Breast epithelium (tissue), 4 donors: Measurements from ENCODE around the gene WBP1L. TPM values are rescaled to one million over a fixed set of nuclear protein-coding genes. Genes with fewer than 3 reads are reported as not detected.

Experiments
- DNase-seq, 2 donors: peaks; one replicate each; pipeline ENCODE4 v3.0.0-alpha.2; 2019; ENCODE audit warnings: low spot score in 2 of 2
- H3K27ac ChIP-seq, 2 donors: fragments of 200-600 bp; sonication (generic) in 1 of 2; one replicate each; pipeline ENCODE4 v1.5.1; 2016 to 2019; ENCODE audit warnings: mild to moderate bottlenecking in 1 of 2
- H3K27me3 ChIP-seq, 2 donors: fragments of 200-600 bp; sonication (generic) in 1 of 2; one replicate each; pipeline versions ENCODE4 v1.5.1 to v1.6.0; 2017 to 2019; ENCODE audit warnings: control low read depth in 1 of 2, mild to moderate bottlenecking in 1 of 2
- H3K36me3 ChIP-seq: fragments of 200-600 bp; one replicate; pipeline ENCODE4 v1.5.1; 2019
- H3K4me1 ChIP-seq, 2 donors: fragments of 200-600 bp; sonication (generic); one replicate each; pipeline ENCODE4 v1.5.1; 2016 to 2019; ENCODE audit warnings: control low read depth in 1 of 2
- H3K4me3 ChIP-seq, 3 donors: fragments of 200-600 bp; sonication (generic); 1 replicate in 2 of 3; 2 replicates in 1 of 3; pipeline ENCODE4 v1.5.1; 2016 to 2019; ENCODE audit warnings: mild to moderate bottlenecking in 3 of 3, moderate library complexity in 2 of 3
- H3K9me3 ChIP-seq, 2 donors: fragments of 200-600 bp; sonication (generic) in 1 of 2; one replicate each; pipeline ENCODE4 v1.5.1; 2016 to 2019; ENCODE audit warnings: control low read depth in 1 of 2
- POLR2A ChIP-seq: fragments of 450-650 bp; IDR thresholded peaks from one replicate; pipeline ENCODE4 v1.6.1; 2016; ENCODE audit warnings: antibody characterized with exemption, mild to moderate bottlenecking, moderate library complexity
- POLR2AphosphoS5 ChIP-seq, 3 donors: sonication (generic); formaldehyde crosslinking; IDR thresholded peaks; one replicate each; pipeline ENCODE4 v1.6.1; 2017; ENCODE audit warnings: antibody characterized with exemption in 3 of 3
- intact Hi-C: fragments of 100-400 bp; cut with DNase I; formaldehyde crosslinking; loops from one replicate; pipeline ENCODE4 v1.15.1; 2023; ENCODE audit warnings: low total_unique reads
- total RNA-seq, 3 donors: library from RNA; depleted of rRNA; stranded (reverse); fragments of >200 nt; gene quantifications; one replicate each; pipeline ENCODE4 v1.1.0, GENCODE V29; 2016
- TF ChIP-seq, protein P1 (sequence below), 3 donors: fragments of 450-650 bp; IDR thresholded peaks; one replicate each; pipeline ENCODE4 v1.5.1; 2016 to 2017; ENCODE audit warnings: antibody characterized with exemption in 3 of 3, mild to moderate bottlenecking in 3 of 3, moderate library complexity in 3 of 3

Gene WBP1L
- total RNA-seq, 3 donors from 2014 or later, result 114 to 174 (median 143) TPM

DNA sequence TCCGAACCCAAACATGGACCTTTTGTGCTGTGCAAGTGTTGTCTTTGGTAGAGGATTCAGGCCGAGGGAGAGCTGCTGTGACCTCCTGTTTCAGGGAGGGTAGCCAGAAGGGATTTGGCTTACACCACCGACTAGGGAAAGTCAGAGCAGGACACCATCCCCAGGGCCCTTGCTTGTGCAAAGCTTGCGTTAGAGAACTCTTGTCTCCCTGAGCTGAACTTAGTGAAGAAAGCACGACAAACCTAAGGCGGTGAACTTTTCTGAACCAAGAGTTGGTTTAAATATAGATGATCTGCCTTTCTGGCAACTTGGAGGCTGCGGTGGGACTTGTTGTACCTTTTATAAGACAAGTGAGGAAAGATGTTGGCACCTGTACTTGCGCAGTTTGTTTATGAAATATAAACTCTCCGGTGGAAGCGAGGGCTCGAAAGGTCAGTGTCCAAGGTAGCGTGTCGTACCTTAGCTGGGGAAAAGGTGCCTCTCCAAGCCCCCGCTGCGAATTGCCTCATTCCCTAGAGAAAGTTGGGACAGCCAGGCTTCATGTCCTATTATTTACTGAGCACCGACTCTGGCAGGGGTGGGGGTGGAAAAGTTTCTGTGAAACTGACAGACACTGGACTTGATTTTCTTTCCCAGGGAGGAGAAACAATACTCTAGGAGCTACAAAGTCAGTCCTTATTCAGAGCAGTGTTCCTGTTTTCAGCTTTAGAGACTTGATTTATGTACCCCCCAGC lies 31.6 kb downstream of the WBP1L start:
- no peaks in the 10 kb centered on the region for H3K36me3 ChIP-seq
- peak in 1 of 2 donors; percentile 51 for DNase-seq
- H3K9me3 ChIP-seq, result no peaks in the 10 kb centered on the region
- H3K27ac ChIP-seq, result peak overlapping the region; percentile 92 to 93
- intact Hi-C loops, result no loop called here
- TF ChIP-seq POLR2AphosphoS5 (IDR thresholded peaks at IDR 0.05) (peak in 2 of 3 donors; percentile 25 to 50), POLR2A (no peak)
- peak overlapping the region; percentile 42 to 65 (median 45) for H3K4me3 ChIP-seq
- peaks cover 18 to 26% of the 10 kb centered on the region in 2 donors for H3K4me1 ChIP-seq
- H3K27me3 ChIP-seq, result no peaks in the 10 kb centered on the region

DNA sequence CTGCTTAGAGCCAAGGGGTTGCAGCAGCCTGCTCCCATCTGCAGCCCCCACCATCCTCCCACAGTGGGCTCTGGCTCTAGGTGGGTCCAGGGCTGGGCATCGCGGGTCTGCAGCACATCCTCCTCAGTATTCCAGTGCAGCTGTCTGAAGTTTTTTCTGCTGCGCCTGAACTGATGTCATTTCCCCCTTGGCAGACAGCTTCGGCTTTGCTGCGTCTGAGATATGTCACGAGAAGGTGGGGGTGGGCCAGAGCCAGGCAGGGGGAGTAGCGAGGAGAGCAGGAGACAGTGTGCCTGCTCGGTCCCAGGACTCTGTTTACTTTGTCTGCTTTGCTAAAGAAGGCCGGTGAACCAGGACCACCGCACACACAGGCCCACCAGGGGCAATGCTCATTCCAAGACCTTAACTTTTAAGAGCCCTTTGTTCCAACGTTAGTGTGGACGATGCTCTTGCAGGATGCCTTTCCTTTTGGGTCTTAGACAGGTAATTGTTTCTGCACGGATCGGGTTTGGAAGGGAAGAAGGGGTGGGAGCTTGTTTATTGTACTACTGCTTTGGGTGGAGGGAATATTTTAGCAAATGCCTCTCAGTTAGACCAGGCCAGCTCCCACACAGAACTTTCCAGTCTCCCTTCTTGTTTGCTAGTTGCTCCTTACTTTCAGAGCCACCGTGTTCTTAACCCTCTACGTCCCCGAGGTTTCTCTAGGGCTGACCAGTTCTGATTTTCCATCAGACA lies 32.4 kb downstream of the WBP1L start:
- H3K36me3 ChIP-seq, result no peaks in the 10 kb centered on the region
- TF ChIP-seq POLR2A, result no peak
- TF ChIP-seq POLR2AphosphoS5 (IDR thresholded peaks at IDR 0.05), result peak; percentile 13 to 80 (median 50)
- TF ChIP-seq, protein P1, sequence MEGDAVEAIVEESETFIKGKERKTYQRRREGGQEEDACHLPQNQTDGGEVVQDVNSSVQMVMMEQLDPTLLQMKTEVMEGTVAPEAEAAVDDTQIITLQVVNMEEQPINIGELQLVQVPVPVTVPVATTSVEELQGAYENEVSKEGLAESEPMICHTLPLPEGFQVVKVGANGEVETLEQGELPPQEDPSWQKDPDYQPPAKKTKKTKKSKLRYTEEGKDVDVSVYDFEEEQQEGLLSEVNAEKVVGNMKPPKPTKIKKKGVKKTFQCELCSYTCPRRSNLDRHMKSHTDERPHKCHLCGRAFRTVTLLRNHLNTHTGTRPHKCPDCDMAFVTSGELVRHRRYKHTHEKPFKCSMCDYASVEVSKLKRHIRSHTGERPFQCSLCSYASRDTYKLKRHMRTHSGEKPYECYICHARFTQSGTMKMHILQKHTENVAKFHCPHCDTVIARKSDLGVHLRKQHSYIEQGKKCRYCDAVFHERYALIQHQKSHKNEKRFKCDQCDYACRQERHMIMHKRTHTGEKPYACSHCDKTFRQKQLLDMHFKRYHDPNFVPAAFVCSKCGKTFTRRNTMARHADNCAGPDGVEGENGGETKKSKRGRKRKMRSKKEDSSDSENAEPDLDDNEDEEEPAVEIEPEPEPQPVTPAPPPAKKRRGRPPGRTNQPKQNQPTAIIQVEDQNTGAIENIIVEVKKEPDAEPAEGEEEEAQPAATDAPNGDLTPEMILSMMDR (IDR thresholded peaks at IDR 0.05), result no peak
- peak overlapping the region; percentile 92 to 93 for H3K27ac ChIP-seq
- H3K27me3 ChIP-seq, result no peaks in the 10 kb centered on the region
- peaks cover 25 to 30% of the 10 kb centered on the region in 2 donors for H3K4me1 ChIP-seq
- intact Hi-C loops, result no loop called here
- H3K9me3 ChIP-seq, result no peaks in the 10 kb centered on the region
- peak overlapping the region; percentile 42 to 65 (median 45) for H3K4me3 ChIP-seq
- peak in 1 of 2 donors; percentile 64 for DNase-seq

DNA sequence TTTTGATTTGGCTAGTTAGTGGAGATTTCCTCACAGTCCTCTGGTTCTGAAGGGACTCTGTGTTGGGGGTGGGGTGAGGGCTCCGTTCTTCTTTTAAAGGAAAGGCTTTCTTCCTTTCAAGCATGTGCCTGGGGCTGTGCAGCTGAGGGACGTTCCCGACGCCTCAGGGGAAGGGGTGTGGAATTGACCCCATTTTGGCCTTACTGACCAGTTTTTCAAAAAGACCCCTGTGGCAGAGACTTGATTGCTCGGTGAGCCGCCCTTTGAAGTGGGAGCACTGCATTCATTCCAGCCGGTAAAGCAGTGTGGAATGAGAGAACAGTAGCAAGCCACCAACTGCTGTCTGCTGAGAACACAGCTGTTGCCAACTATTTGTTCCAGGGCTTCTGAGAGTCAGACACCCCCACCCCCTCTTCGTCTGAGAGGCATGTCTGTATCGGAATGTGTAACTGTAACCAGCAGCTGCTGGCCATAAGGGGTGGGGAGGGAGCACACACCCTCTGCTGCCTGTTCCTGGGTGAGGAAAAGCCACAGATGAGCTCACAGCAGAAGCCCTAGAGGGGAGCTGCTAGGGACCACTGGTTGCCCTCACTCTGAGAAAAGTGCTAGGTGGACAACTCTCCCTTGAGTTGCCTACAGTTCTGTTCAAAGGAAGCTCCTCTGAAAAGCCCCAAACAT lies 33.2 kb downstream of the WBP1L start:
- peak; percentile 75 to 85 for DNase-seq
- H3K27ac ChIP-seq, result peak overlapping the region; percentile 92 to 93
- TF ChIP-seq POLR2A (peak; percentile 9), POLR2AphosphoS5 (IDR thresholded peaks at IDR 0.05) (peak; percentile 72 to 79 (median 73))
- TF ChIP-seq, protein P1 (IDR thresholded peaks at IDR 0.05), result no peak
- H3K9me3 ChIP-seq, result no peaks in the 10 kb centered on the region
- peaks cover 32 to 38% of the 10 kb centered on the region in 2 donors for H3K4me1 ChIP-seq
- H3K36me3 ChIP-seq, result no peaks in the 10 kb centered on the region
- no peaks in the 10 kb centered on the region for H3K27me3 ChIP-seq
- H3K4me3 ChIP-seq, result peak overlapping the region; percentile 42 to 65 (median 45)
- intact Hi-C loops, result no loop called here

DNA sequence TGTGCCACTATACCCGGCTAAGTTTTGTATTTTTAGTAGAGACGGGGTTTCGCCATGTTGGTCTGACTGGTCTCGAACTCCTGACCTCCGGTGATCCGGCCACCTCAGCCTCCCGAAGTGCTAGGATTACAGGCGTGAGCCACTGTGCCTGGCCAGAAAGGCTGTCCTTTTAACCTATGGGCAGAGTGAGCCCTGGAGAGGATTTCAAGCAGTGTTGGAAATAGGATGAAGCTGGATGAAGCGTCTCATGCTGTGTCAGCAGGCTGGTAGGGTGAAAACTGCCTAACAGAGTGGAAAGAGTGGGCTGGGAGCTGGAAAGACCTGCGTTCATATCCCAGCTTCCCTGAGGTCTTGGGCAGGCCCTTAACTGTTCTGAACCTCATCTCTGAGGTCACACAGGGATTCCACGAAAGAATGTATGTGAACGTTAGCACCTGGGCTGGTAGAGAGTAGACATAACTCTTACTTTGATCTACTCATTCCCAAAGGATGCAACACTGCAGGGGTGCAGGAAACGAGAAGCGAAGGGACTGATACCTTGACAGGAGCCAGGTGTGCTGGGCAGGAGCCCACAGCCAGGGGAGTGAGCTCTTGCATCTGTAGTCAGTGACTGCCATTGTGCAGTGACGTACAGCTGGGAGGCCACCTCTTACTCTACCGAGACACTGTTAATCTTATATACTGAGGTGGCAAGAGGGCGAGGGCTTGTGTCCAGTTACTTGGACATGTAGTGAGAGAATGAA lies 34.1 kb downstream of the WBP1L start:
- intact Hi-C loops, result no loop called here
- H3K4me1 ChIP-seq, result peaks cover 33 to 47% of the 10 kb centered on the region in 2 donors
- TF ChIP-seq POLR2AphosphoS5 (IDR thresholded peaks at IDR 0.05), result no peak
- no peak for TF ChIP-seq POLR2A
- TF ChIP-seq, protein P1 (IDR thresholded peaks at IDR 0.05), result no peak
- H3K27me3 ChIP-seq, result no peaks in the 10 kb centered on the region
- H3K36me3 ChIP-seq, result no peaks in the 10 kb centered on the region
- no peak for DNase-seq
- H3K9me3 ChIP-seq, result no peaks in the 10 kb centered on the region
- H3K27ac ChIP-seq, result peak overlapping the region; percentile 92 to 93
- H3K4me3 ChIP-seq, result peak overlapping the region in 2 of 3 donors; percentile 3 to 65

DNA sequence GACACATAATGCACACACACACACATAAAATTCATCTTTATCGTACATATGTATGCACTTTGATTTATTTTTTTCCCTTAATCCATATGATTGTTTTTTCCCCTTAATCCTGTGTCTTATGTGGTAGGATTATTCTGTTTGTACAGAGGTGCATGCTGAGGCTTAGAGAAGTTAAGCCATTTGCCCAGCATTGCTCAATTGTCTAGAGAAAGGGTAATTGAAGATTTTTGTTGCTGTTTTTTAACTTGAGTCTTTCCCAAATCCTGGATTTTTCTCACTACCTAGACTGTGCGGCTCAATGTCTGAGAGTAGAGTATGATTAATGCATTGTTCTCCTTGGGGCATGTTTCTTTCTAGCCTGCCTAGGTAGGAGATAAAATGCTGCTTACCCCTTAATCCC lies 35.0 kb downstream of the WBP1L start:
- no peaks in the 10 kb centered on the region for H3K27me3 ChIP-seq
- TF ChIP-seq POLR2A (no peak), POLR2AphosphoS5 (IDR thresholded peaks at IDR 0.05) (no peak)
- TF ChIP-seq, protein P1 (IDR thresholded peaks at IDR 0.05), result no peak
- no peaks in the 10 kb centered on the region for H3K9me3 ChIP-seq
- peaks cover 40 to 56% of the 10 kb centered on the region in 2 donors for H3K4me1 ChIP-seq
- no peak for DNase-seq
- H3K27ac ChIP-seq, result peak overlapping the region; percentile 92 to 96
- H3K4me3 ChIP-seq, result no peak overlapping the region
- no peaks in the 10 kb centered on the region for H3K36me3 ChIP-seq
- intact Hi-C loops, result no loop called here
